ENCODE results near the gene CLEC5A. TPM values are rescaled to one million over a fixed set of nuclear protein-coding genes. Genes with fewer than 3 reads are reported as not detected.
"Not testable (repeated sequence)": the region's sequence is repeated elsewhere in the genome, so short reads cannot be mapped to it uniquely, and the experiment has no call there.

CLEC5A gene
- total RNA-seq (1 to 10 TPM; 7.7 to 8.0 TPM), polyA plus RNA-seq (1 to 10 TPM in 1 of 2 donors, under 1 TPM in 1; 0.51 to 1.9 TPM)
- long read RNA-seq, donor 1, partial matches to known transcripts: 1 of 15 reads
- long read RNA-seq, donor 1, other reads (novel, unspliced or antisense): 9 of 15 reads
- long read RNA-seq, donor 2, partial matches to known transcripts: 1 of 4 reads
- long read RNA-seq, donor 2, other reads (novel, unspliced or antisense): 3 of 4 reads

- no peaks in the 10 kb centered on the region for H3K4me1 ChIP-seq (ENCODE audit: control insufficient read depth in 1 of 2, insufficient read depth in 2 of 2, low read length in 2 of 2)
- intact Hi-C loops (cut with DNase I): no loop called here
- H3K9me3 ChIP-seq (ENCODE audit: control insufficient read depth, low read length): no peaks in the 10 kb centered on the region
- no peak within 1 kb of the TSS for H3K27ac ChIP-seq (ENCODE audit: low read depth in 1 of 2, low read length in 2 of 2)
- no peak within 1 kb of the TSS for H3K4me3 ChIP-seq (ENCODE audit: low read length in 2 of 2)
- DNase-seq (no peak), ATAC-seq (ENCODE audit: low FRiP score) (no peak)
- no peaks in the 10 kb centered on the region for H3K27me3 ChIP-seq (ENCODE audit: control insufficient read depth in 1 of 2, insufficient read depth in 2 of 2, low read length in 1 of 2)
- 76 to 79% methylated on average over 3 of the region's 3 CpGs for WGBS, 2 donors
- no peaks in the 10 kb centered on the region for H3K36me3 ChIP-seq (ENCODE audit: control insufficient read depth in 1 of 2, insufficient read depth in 2 of 2, low read length in 1 of 2)
These were observed at the start of gene CLEC5A for GRCh38 chr7:141946796-141947195. CLEC5A (minus strand) TSS chr7:141946974; CDS start chr7:141946292, 682 bp downstream.

DNA sequence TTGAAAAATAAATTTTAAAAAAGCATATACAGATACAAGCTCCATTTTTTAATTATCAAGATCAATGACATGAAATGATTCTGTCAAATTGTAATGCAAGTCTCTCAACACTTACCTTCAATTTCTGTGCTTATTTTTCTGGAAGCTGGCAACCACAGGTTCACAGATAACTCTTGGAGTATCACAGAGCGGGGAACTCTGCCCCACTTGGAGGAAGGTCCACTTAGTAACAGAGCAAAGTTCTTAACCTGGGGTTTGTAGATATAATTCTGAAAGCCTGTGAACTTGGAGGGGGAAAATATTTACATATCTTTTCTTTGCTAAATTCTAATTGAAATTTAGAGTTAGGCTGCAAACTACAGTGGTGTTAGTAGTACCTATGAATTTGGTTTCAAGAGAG is 46.6 kb upstream of the CLEC5A start:
- intact Hi-C loops (cut with DNase I): no loop called here
- Histone ChIP-seq H3K36me3 (ENCODE audit: control insufficient read depth in 1 of 2, insufficient read depth in 2 of 2, low read length in 1 of 2) (no peaks in the 10 kb centered on the region), H3K4me3 (ENCODE audit: low read length in 2 of 2) (no peak overlapping the region), H3K9me3 (ENCODE audit: control insufficient read depth, low read length) (no peaks in the 10 kb centered on the region), H3K27ac (ENCODE audit: low read depth in 1 of 2, low read length in 2 of 2) (no peak overlapping the region), H3K4me1 (ENCODE audit: control insufficient read depth in 1 of 2, insufficient read depth in 2 of 2, low read length in 2 of 2) (no peaks in the 10 kb centered on the region), H3K27me3 (ENCODE audit: control insufficient read depth in 1 of 2, insufficient read depth in 2 of 2, low read length in 1 of 2) (no peaks in the 10 kb centered on the region)
- ATAC-seq (ENCODE audit: low FRiP score): no peak
- DNase-seq: no peak
- WGBS, 2 donors: 95% methylated on average over 1 of the region's 1 CpG

DNA sequence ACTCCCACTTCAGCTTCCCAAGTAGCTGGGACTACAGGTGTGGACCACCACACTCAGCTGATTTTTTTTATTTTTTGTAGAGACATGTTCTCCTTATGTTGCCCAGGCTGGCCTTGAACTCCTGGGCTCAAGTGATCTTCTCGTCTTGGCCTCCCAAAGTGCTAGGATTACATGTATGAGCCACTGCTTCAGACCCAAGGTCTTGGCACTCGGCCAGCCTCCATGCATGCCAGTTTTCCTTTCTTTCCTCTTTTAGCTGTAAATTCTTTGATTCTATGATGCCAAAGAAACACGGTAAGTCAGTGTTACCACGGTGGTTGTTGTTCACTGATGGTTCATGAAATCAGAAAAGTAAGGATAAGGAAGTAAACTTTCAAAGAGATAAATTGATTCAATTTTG is 45.9 kb upstream of the CLEC5A start:
- Histone ChIP-seq H3K4me1 (ENCODE audit: control insufficient read depth in 1 of 2, insufficient read depth in 2 of 2, low read length in 2 of 2) (no peaks in the 10 kb centered on the region), H3K27ac (ENCODE audit: low read depth in 1 of 2, low read length in 2 of 2) (no peak overlapping the region), H3K36me3 (ENCODE audit: control insufficient read depth in 1 of 2, insufficient read depth in 2 of 2, low read length in 1 of 2) (no peaks in the 10 kb centered on the region), H3K27me3 (ENCODE audit: control insufficient read depth in 1 of 2, insufficient read depth in 2 of 2, low read length in 1 of 2) (no peaks in the 10 kb centered on the region), H3K9me3 (ENCODE audit: control insufficient read depth, low read length) (no peaks in the 10 kb centered on the region), H3K4me3 (ENCODE audit: low read length in 2 of 2) (no peak overlapping the region)
- DNase-seq (no peak), ATAC-seq (ENCODE audit: low FRiP score) (no peak)
- 52 to 54% methylated on average over 4 of the region's 4 CpGs for WGBS, 2 donors
- intact Hi-C loops (cut with DNase I): no loop called here

DNA sequence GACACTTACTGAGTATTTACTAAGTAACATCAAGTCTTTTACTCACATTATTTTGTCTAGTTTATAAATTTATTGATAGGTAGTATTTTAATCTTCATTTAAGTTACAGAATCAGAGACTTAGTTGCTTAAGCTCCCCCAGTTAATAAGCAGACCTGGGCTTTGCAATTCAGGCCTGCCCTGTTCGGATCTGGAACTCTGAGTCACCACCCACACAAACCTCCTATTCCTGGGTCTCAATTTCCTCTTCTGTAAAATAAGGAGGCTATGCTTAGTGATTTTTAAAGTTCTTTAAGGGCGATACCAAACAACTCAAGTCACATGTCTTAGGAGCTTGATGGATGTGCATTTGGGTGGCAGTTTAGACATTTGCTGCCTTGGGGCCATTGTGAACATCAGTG is 45.4 kb upstream of the CLEC5A start:
- Histone ChIP-seq H3K27ac (ENCODE audit: low read depth in 1 of 2, low read length in 2 of 2) (no peak overlapping the region), H3K4me3 (ENCODE audit: low read length in 2 of 2) (no peak overlapping the region), H3K4me1 (ENCODE audit: control insufficient read depth in 1 of 2, insufficient read depth in 2 of 2, low read length in 2 of 2) (no peaks in the 10 kb centered on the region), H3K27me3 (ENCODE audit: control insufficient read depth in 1 of 2, insufficient read depth in 2 of 2, low read length in 1 of 2) (no peaks in the 10 kb centered on the region), H3K36me3 (ENCODE audit: control insufficient read depth in 1 of 2, insufficient read depth in 2 of 2, low read length in 1 of 2) (no peaks in the 10 kb centered on the region), H3K9me3 (ENCODE audit: control insufficient read depth, low read length) (no peaks in the 10 kb centered on the region)
- intact Hi-C loops (cut with DNase I): no loop called here
- WGBS, 2 donors: 83 to 89% methylated on average over 2 of the region's 2 CpGs
- no peak for DNase-seq
- no peak for ATAC-seq (ENCODE audit: low FRiP score)

DNA sequence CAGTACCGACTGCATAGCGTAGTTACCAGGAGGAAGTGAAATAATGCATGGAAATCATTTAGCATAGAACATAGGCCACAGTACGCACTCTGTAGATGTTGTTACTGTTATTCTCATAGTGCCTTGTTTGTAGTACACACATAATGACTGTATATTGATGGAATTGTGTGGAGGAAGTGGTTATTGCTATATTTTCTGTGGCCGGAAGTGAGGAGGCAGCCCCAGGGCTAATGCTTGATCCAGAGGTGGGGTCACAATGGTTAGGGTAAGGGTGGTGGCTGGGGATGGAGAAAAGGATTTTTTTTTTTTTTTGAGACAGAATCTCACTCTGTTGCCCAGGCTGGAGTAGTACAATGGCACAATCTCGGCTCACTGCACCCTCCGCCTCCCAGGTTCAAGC is 44.4 kb upstream of the CLEC5A start:
- no peak overlapping the region for H3K27ac ChIP-seq (ENCODE audit: low read depth in 1 of 2, low read length in 2 of 2)
- H3K36me3 ChIP-seq (ENCODE audit: control insufficient read depth in 1 of 2, insufficient read depth in 2 of 2, low read length in 1 of 2): no peaks in the 10 kb centered on the region
- 92 to 95% methylated on average over 6 of the region's 6 CpGs for WGBS, 2 donors
- ATAC-seq (ENCODE audit: low FRiP score) (no peak), DNase-seq (no peak)
- no peaks in the 10 kb centered on the region for H3K27me3 ChIP-seq (ENCODE audit: control insufficient read depth in 1 of 2, insufficient read depth in 2 of 2, low read length in 1 of 2)
- no peak overlapping the region for H3K4me3 ChIP-seq (ENCODE audit: low read length in 2 of 2)
- H3K4me1 ChIP-seq (ENCODE audit: control insufficient read depth in 1 of 2, insufficient read depth in 2 of 2, low read length in 2 of 2): no peaks in the 10 kb centered on the region
- H3K9me3 ChIP-seq (ENCODE audit: control insufficient read depth, low read length): no peaks in the 10 kb centered on the region
- intact Hi-C loops (cut with DNase I): no loop called here

DNA sequence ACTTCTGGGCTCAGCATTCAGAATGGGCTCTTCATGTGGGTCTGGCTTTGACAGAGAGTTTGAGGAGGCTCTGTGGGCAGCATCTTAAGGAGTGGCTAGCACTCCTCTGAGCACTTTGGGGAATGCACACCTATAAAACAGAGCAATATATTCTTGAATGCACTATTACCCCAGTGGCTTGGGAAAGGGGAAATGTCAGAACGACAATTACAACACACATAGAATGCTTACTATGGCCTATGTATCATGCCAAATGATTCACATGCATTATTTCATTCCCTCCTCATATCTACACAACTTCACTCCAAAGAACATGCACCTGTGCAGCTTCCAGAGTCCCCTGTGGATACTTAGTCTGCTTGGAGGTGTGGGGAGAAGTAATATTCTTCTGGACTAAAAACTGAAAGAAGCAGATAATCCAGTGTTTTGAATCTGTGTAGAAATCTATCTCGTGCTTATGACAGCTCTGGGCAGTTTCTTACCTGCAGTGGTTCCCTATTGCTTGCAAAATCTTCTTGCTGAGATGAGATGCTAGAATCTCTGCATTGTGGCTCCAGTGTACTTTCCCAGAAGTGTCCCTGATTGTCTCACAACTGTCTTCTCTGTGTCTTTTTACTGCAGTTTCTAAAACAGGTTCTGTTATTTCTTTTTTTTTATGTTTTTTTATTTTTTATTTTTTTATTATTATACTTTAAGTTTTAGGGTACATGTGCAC is 43.4 kb upstream of the CLEC5A start:
- Histone ChIP-seq H3K27ac (ENCODE audit: low read depth in 1 of 2, low read length in 2 of 2) (no peak overlapping the region), H3K4me1 (ENCODE audit: control insufficient read depth in 1 of 2, insufficient read depth in 2 of 2, low read length in 2 of 2) (no peaks in the 10 kb centered on the region), H3K9me3 (ENCODE audit: control insufficient read depth, low read length) (no peaks in the 10 kb centered on the region), H3K4me3 (ENCODE audit: low read length in 2 of 2) (no peak overlapping the region), H3K27me3 (ENCODE audit: control insufficient read depth in 1 of 2, insufficient read depth in 2 of 2, low read length in 1 of 2) (no peaks in the 10 kb centered on the region), H3K36me3 (ENCODE audit: control insufficient read depth in 1 of 2, insufficient read depth in 2 of 2, low read length in 1 of 2) (no peaks in the 10 kb centered on the region)
- intact Hi-C loops (cut with DNase I): no loop called here
- no peak for DNase-seq
- 77 to 78% methylated on average over 2 of the region's 2 CpGs for WGBS, 2 donors
- ATAC-seq (ENCODE audit: low FRiP score): no peak

DNA sequence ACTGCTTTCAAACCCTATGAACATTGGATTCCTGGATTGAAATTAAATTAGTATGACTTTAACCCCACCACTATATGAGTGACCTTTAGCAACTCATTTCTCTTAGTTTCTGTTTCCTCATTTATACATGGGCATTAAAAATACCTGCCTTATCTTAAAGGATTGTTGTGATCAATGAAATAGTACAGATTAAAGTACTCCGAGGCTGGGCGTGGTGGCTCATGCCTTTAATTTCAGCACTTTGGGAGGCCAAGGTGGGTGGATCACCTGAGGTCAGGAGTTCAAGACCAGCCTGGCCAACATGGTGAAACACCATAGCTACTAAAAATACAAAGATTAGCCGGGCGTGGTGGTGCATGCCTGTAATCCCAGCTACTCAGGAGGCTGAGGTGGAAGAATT is 41.0 kb upstream of the CLEC5A start:
- ATAC-seq (ENCODE audit: low FRiP score); H3K9me3 ChIP-seq (ENCODE audit: control insufficient read depth, low read length); intact Hi-C loops (cut with DNase I); H3K4me3 ChIP-seq (ENCODE audit: low read length in 2 of 2); H3K27me3 ChIP-seq (ENCODE audit: control insufficient read depth in 1 of 2, insufficient read depth in 2 of 2, low read length in 1 of 2); H3K4me1 ChIP-seq (ENCODE audit: control insufficient read depth in 1 of 2, insufficient read depth in 2 of 2, low read length in 2 of 2); H3K27ac ChIP-seq (ENCODE audit: low read depth in 1 of 2, low read length in 2 of 2); DNase-seq; H3K36me3 ChIP-seq (ENCODE audit: control insufficient read depth in 1 of 2, insufficient read depth in 2 of 2, low read length in 1 of 2): not testable (repeated sequence)
- 87 to 94% methylated on average over 4 of the region's 4 CpGs for WGBS, 2 donors

- 27 to 31% methylated on average over 2 of the region's 2 CpGs for WGBS, 2 donors
- Histone ChIP-seq H3K4me1 (ENCODE audit: control insufficient read depth in 1 of 2, insufficient read depth in 2 of 2, low read length in 2 of 2) (no peaks in the 10 kb centered on the region), H3K36me3 (ENCODE audit: control insufficient read depth in 1 of 2, insufficient read depth in 2 of 2, low read length in 1 of 2) (no peaks in the 10 kb centered on the region), H3K27me3 (ENCODE audit: control insufficient read depth in 1 of 2, insufficient read depth in 2 of 2, low read length in 1 of 2) (no peaks in the 10 kb centered on the region), H3K4me3 (ENCODE audit: low read length in 2 of 2) (no peak overlapping the region), H3K9me3 (ENCODE audit: control insufficient read depth, low read length) (no peaks in the 10 kb centered on the region), H3K27ac (ENCODE audit: low read depth in 1 of 2, low read length in 2 of 2) (no peak overlapping the region)
- intact Hi-C loops (cut with DNase I): no loop called here
- ATAC-seq (ENCODE audit: low FRiP score) (no peak), DNase-seq (no peak)
These were observed 40.1 kb upstream of the CLEC5A start for GRCh38 chr7:141986923-141987322.

DNA sequence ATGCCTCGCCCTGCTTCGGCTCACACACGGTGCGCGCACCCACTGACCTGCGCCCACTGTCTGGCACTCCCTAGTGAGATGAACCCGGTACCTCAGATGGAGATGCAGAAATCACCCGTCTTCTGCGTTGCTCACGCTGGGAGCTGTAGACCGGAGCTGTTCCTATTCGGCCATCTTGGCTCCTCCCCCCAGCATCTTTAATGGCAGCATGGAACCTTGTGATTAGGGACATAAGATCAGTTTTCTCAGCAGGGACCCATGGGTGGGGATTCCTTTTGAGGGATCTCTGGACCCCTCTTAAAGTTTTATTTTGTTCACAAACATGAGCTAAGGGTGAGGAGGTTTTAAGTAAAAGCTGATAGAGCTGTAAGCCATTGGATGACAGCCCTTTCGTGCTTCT is 39.2 kb upstream of the CLEC5A start:
- H3K9me3 ChIP-seq (ENCODE audit: control insufficient read depth, low read length); H3K4me1 ChIP-seq (ENCODE audit: control insufficient read depth in 1 of 2, insufficient read depth in 2 of 2, low read length in 2 of 2); H3K27me3 ChIP-seq (ENCODE audit: control insufficient read depth in 1 of 2, insufficient read depth in 2 of 2, low read length in 1 of 2); intact Hi-C loops (cut with DNase I); H3K27ac ChIP-seq (ENCODE audit: low read depth in 1 of 2, low read length in 2 of 2); H3K36me3 ChIP-seq (ENCODE audit: control insufficient read depth in 1 of 2, insufficient read depth in 2 of 2, low read length in 1 of 2); H3K4me3 ChIP-seq (ENCODE audit: low read length in 2 of 2); ATAC-seq (ENCODE audit: low FRiP score); DNase-seq: not testable (repeated sequence)
- WGBS, 2 donors: 92 to 93% methylated on average over 8 to 12 of the region's 13 CpGs
